T follicular helper cell (primary cell): Measurements from ENCODE around the gene SLC25A38.
"Not testable (repeated sequence)": the region's sequence is repeated elsewhere in the genome, so short reads cannot be mapped to it uniquely, and the experiment has no call there.

Source experiments
- DNase-seq: peaks from one replicate; pipeline ENCODE4 v3.0.0-alpha.2; 2020; ENCODE audit warnings: low read depth

Gene SLC25A38

DNA sequence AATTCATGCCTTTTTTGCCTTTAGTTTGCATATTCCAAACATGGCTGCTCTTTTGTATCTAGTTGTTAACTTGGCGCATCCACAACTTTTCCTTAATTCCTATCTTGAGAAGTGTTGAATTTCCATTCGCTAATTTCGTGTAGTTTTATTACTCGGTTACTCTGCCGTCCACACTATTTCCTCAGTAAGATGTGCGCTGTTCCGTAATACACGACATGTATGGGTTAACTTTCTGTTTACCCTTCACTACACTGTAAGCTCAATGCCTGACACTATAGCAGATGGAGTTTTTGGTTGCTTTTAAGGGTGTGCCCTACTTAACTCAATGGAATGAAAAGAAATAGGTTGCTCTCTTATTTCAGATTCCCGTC, 24.1 kb downstream of the SLC25A38 start:
- no peak for DNase-seq

DNA sequence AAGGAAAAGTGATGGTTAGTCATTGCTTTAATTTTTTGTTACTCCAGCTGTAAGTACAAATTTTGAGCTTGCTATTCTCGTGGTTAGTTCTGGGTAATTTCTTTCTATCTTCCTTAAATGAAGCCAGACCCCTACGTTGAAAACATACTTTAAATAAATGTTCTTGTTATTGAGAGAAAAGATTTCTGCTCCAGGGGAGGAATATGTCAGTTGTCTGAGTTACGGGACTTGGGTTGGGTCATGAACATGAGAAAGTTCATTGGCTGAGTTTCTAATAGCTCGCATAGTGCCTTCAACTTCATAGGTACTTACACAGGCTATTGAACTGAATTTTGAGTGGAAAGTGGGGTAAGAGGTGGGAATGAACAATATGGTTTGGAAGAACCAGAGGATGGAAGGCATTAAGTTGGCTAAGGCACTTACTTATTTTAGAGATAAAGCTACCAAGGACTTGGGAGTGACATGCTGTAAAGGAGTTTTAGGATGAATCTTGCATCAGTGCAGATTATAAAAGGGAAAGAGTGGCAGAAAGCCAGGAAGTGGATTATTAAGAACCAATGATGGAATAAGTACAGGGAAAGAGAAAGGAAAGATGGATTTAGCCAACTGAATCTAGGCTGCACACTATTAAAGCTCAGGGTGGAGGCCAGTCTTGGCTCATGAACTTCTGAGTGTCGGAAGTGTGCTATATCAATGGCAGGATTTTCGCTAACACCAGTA, 24.8 kb downstream of the SLC25A38 start:
- no peak for DNase-seq

DNA sequence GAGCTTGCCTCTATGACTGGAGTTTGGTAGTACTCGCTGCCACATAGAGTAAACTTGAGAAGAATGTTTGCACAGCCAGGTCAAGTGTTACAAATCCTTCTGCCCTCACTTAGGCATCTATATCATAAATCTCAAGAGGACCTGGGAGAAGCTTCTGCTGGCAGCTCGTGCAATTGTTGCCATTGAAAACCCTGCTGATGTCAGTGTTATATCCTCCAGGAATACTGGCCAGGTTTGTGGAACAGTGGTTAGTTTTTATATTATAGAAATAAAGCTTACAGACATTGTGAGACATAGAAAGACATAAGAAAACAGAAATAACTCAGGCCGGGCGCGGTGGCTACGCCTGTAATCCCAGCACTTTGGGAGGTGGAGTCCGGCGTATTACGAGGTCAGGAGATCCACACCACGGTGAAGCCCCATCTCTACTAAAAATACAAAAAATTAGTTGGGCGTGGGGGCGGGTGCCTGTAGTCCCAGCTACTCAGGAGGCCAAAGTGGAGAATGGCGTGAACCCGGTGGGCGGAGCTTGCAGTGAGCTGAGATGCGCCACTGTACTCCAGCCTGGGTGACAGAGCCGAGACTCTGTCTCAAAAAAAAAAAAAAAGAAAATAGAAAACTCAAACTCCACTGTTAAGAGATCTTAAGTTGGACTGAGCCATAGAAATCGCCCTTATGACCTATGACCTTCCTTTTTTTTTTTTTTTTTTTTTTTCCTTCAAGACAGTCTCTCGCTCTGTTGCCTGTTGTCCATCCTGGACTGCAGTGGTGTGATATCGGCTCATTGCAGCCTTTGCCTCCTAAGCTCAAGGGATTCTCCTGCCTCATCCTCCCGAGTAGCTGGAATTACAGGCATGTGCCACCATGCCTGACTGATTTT, 25.6 kb downstream of the SLC25A38 start:
- no peak for DNase-seq

DNA sequence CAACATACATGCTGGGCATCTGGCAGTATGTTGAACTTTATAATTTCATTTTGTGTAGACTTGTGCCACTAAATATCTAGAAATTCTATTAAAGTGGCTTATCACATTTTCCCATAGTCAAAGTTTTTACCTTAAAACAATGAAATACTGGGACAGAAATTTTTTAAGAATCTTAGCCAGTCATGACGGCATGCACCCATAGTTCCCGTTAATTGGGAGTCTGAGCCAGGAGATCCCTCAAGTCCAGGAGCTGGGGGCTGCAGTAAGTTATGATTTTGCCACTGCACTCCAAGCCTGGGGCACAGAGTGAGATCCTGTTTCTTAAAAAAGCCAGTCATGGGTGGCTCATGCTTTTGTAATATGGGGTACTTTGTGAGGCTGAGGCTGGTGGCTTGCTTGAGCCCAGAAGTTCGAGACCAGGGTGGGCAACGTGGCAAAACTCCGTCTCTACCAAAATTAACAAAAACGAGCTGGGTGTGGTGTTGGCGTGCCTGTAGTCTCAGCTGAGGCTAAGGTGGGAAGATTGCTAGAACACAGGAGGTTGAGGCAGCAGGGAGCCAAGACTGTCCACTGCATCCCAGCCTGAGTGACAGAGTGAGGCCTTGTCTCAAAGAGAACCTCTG, 26.5 kb downstream of the SLC25A38 start:
- no peak for DNase-seq

DNA sequence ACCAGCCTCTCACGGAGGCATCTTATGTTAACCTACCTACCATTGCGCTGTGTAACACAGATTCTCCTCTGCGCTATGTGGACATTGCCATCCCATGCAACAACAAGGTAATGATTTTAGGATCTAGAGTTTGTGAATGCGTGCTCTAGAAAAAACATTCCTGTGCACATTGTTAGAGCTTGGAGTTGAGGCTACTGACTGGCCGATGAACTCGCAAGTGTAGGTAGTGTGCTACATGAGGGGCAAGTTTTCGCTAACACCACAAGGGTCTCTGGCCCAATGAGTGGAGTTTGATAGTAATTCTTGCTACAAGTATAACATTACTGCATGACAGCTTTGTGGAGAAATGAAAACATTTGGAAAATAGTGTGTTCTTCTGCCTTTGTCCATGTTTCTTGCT, 27.7 kb downstream of the SLC25A38 start:
- DNase-seq: no peak

DNA sequence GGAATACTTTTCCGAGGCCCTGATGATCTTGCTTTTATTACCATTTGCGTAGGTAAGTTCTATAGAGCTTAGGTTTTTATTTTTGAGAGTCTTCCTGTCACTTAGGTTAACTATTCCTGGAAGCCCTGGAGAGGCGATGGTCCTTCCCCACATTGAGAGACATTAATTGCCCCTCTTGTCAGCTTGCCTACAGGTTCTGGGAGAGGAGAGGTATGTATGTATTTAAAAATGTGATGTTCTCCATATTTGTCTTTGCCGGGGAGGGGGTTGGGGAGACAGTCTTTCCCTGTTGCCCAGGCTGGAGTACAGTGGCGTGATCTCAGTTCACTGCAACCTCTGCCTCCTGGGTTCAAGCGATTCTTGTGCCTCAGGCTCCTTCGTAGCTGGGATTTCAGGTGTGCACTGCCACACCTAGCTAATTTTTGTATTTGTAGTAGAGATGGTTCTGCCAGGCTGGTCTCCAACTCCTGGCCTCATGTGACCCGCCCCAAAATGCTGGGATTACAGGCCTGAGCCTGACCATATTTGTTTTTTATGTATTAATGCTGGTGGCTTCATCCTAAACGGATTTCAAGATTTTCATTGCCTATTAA, 29.6 kb downstream of the SLC25A38 start:
- DNase-seq: no peak

DNA sequence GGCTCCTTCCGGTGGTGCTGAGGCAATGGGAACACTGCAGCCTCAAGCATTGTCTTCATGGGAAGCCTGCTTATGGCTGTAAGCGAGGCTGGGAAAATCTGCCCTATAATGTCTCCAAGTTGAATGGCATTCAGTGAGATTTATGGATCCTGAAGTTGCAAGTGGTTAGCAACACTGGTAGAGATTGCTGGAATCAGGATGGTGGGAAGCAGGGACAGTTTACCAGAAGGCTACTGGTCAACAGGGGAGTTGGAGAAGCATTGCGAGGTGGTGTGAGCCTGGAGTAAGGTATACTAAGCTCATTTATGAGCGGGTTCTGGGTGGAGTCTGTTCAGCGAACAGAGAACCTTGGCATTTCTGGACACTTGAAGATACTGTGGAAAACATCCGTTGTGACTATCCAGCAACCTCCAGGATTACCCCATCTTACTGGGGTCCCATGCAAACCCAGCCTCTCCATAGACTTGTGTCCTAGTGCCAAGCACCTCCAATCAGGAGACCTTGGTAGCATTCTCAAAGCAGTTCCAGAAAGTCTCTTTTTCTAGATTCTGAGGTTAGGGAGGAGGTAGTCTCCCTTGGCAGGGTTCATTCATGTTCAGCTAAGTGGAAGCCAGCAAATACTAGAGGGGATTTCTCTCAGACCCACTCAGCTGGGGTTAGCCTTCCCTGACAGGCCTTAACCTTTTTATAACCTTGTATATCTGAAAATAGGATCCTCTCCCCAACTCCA, 30.7 kb downstream of the SLC25A38 start:
- no peak for DNase-seq

DNA sequence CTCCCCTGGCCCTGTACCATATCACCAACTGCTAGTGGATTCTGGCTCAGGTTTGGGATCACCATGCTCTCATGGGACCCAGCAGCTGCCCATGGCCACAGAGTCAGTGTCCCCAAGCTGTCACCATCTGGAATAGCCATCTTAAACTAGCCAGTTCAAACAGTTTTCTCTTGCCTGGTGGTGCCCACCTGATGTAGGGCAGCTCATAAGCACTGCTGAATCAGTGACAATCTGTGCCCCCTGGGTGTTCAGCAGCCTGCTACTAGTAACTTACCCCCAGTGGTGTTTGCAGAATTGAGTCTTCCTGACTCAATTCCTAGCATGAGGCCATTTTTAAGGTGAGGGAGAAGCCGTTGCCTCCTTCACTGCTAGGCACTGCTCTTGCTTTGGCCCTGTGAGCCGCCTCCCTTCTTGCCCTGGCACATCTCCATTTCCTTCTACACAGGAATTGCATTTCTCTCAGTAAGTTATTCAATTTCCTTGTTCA, 31.3 kb downstream of the SLC25A38 start:
- DNase-seq: no peak

DNA sequence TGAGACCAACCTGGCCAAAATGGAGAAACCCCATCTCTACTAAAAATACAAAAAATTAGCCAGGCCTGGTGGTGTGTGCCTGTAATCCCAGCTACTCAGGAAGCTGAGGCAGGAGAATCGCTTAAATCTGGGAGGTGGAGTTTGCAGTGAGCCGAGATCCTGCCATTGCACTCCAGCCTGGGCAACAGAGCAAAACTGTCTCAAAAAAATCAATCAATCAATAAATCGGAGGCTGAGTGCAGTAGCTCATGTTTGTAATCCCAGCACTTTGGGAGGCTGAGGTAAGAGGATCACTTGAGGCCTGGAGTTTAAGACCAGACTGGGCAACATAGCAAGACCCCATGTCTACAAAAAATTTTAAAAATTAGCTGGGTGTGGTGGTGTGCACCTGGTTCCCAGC, 32.1 kb downstream of the SLC25A38 start:
- not testable (repeated sequence) for DNase-seq

DNA sequence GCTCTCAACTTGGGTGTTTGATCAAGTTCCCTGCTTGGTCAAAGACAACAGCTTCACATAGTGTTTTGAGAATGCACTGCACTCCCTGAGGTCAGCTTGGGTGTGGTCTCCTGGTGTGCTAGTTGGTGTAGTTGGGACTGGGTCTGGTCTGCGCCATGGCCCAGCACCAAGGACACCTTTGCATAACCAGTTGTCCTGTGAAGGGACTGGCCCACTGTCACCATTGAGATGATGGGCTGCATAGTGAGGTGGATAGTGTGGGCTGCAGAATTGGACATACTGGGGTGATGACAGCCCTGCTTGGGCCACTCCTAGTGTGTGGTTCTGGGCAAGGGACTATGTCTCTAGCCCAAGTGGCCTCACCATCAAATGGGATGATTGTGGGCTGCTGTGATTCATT, 32.8 kb downstream of the SLC25A38 start:
- no peak for DNase-seq

DNA sequence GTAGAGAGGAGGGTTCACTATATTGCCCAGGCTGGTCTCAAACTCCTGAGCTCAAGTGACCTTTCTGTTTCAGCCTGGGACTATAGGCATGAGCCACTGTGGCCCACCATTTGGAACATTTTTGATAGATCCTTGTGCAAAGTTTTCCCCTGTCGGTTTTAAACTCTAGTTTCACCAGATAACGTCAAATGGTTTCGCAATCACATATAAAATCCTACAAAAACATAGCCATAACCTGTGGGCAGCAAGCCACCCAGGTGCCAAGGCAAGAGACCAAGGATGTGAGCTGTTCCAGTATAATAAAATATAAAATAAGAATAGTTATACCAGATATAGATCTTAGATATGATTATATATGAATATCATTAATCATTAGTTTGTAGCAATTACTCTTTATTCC, 33.8 kb downstream of the SLC25A38 start:
- not testable (repeated sequence) for DNase-seq

DNA sequence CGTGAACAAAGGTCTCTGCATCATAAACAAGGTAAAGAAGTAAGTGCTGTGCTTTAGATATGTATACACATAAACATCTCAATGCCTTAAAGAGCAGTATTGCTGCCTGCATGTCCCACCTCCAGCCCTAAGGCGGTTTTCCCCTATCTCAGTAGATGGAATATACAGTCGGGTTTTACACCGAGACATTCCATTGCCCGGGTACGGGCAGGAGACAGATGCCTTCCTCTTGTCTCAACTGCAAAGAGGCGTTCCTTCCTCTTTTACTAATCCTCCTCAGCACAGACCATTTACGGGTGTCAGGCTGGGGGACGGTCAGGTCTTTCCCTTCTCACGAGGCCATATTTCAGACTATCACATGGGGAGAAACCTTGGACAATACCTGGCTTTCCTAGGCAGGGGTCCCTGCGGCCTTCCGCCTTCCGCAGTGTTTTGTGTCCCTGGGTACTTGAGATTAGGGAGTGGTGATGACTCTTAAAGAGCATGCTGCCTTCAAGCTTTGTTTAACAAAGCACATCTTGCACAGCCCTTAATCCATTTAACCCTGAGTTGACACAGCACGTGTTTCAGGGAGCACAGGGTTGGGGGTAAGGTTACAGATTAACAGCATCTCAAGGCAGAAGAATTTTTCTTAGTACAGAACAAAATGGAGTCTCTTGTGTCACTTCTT, 35.5 kb downstream of the SLC25A38 start:
- not testable (repeated sequence) for DNase-seq

DNA sequence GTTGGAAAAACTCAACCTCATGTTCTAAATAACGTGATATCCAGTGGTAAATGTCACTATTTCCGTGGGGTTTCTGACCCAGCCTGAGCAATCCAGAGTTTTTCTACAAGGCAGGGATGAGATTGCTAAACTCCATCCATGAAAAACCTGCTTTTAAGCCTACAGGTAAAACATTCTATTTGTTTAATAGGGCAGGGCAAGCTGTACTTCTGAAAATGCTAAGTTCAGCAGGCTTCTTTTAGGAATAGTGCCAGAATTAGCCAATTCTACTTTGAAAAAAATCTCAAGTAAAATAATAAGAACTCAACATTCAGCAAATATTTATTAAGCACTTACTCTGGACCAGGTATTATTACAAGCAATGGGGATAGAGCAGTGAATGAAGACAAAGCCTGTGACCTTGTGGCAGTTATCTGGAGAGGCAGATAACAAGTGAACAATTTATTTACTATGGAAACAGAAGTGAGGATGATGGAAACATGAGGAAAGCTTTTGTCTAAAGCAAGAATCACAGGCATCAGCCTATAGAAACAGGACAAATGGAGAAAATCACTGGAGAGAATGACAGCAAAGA, 36.7 kb downstream of the SLC25A38 start:
- DNase-seq: no peak

DNA sequence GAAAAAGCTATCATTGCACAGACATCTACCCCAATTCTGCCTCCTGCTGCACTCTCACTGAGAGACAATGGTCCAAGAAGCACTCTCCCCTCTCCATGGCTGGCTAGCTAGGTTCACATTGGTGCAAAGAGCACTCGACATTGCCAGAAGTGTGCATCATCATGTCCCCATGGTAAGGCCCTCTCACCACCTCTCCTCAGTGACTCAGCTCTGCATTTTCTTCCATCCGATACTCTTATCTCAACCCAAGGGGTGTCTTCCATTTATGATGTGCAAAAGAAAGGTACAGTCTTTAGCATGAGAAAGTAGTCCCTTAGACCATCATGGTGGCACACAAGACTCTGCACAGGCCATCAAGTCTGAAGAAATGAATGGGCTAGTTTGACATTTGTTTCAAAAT, 37.4 kb downstream of the SLC25A38 start:
- DNase-seq: no peak

DNA sequence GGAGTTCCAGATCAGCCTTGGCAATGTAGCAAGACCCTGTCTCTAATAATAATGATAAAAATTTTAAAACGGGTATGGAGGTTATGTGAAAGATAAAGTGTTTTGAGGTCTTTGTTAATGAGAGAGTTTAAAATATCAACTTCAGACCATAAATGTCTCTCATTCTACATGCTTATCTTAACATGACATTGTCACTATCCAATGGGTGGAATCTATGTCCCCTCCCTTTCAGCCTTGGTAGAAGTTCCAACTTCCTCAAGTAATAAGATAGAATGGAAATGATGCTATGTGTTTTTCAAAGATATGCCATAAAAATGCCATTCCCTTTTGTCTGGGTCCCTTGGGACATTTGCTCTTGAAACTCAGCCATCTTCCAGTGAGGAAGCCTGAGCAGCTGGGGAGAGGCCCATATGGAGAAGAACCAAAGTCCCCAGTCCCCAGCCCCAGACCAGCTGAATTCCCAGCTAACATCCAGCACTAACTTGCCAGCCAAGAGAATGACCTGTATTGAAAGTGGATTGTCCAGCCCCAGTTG, 40.3 kb downstream of the SLC25A38 start:
- no peak for DNase-seq

DNA sequence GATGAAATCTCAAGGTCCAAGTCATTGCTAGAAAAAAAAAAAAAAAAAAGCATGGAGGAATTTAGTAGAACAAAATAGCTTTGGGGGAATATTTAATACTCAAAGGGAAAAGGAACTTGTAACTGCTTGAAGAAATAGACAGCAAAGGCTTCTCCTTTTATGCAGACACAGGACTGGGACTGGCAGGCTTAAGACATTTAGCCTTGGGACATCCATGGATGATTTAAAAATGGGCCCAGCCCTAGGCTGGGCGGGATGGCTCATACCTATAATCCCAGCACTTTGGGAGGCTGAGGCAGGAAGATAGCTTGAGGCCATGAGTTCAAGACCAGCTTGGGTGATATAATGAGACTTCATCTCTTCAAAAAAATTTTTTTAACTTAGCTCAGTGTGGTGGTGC, 43.1 kb downstream of the SLC25A38 start:
- DNase-seq: no peak

DNA sequence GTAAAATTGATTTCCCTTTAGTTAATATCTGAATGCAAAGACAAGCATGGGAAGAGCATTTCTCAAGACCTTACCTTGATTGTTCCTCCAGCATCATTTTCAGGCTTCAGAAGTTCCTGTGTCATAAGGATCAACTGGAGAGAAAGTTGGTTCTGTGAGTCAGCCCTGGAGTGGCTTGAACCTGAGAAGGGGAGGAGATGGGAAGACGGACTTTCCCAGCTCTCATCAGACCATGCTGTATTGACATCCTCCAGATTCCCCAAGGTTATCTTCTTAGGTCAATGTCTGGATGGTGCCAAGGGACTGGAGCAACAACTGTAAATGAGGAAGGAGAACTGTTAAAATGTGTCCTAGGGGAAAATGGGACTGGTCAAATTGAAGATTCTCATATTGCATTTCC, 44.3 kb downstream of the SLC25A38 start:
- DNase-seq: no peak

DNA sequence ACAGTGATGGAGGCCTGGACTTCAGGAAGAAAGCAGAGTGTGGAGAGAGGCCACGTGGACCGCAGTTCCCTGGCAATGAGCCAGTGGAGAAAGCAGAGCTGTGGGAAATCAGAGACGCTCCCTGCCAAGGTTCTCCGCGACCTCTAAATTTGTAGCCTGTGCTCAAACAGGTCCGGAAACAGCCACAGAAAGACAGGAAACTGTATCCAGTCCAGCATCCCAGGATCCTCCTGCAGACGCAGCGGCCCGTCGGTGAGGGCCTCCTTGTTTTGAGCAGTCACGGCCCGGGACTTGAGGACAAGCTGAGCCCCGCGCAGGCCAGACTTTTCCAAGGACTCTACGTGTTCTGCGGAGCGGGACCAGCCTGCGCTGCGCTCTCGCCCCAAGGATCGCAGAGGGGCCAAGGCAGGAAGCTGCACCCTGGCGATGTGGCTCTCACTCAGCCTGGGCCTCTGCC, 45.6 kb downstream of the SLC25A38 start:
- no peak for DNase-seq

DNA sequence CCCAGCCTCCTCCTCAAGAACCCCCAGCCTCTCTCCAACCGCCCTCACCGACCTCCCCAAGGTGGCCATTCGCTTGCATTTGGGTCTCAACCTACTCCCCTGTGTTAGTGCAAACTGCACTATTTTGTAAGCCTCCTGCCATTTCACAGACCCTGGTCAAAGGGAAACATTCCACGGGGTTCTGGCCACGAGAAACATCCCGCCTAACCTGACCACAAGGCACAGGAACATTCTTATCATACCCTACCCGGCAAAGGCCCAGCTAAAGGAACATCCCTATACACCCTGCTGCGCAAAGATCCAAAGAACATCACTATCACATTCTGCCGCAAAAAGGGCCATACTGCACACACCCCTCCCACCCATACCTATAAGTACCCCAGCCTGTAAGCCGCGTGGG, 46.3 kb downstream of the SLC25A38 start:
- no peak for DNase-seq

DNA sequence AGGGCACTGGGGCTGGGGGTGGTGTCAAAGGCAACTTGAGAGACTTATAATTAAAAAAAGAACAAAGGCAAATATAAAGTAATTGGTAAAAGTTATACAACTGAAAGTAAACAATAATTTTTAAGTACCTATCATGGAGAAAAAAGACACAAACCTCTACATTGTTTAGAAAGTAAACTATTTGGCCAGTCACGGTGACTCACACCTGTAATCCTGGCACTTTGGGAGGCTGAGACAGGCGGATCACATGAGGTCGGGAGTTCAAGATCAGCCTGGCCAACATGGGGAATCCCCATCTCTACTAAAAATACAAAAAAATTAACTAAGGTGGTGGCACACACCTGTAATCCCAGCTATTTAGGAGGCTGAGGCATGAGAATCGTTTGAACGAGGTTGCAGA, 49.2 kb downstream of the SLC25A38 start:
- no peak for DNase-seq
